Hindlimb muscle (tissue), 1 donor: Measurements from ENCODE around the gene CNTROB. TPM values are rescaled to one million over a fixed set of nuclear protein-coding genes. Genes with fewer than 3 reads are reported as not detected.

Experiments used
- DNase-seq: peaks from one replicate; pipeline ENCODE4 v3.0.0-alpha.2; 2013
- polyA plus RNA-seq: library from polyadenylated mRNA; unstranded; fragments of 120-200 nt; gene quantifications from one replicate; pipeline ENCODE4 v1.2.1, GENCODE V29; 2013; ENCODE audit not compliant: insufficient read length

Gene CNTROB
- polyA plus RNA-seq, 1 donor = 31.0 TPM

DNA sequence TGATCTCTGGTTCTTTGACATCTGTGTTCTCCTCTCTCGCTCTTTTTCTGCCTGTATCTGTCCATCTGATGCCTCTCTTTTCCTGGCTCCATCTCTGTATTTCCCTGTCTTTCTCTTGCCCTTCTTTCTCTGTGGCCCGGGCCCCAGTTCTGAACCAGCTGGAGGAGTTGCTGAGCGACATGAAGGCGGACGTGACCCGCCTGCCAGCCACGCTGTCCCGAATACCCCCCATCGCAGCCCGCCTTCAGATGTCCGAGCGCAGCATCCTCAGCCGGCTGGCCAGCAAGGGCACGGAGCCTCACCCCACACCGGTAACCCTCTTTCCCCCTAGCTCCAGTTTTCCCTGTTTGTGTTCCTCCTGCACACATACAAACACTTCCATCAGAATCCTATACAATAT is 21.7 kb upstream of the CNTROB start:
- no peak for DNase-seq

DNA sequence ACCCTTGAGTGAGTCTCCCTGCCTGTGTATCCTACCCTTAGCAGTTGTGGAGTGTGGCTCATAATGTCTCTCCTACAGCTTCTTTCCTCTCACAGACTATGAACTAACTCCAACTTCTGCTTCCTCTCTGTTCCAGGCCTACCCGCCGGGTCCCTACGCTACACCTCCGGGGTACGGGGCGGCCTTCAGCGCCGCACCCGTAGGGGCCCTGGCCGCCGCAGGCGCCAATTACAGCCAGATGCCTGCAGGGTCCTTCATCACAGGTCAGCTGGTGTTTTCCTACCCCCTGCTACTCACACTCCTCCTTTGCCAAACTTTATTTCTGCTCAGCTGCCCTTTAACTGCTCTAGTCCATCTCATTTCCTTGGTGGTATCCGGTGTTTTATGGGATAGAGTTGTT is 21.3 kb upstream of the CNTROB start:
- no peak for DNase-seq

DNA sequence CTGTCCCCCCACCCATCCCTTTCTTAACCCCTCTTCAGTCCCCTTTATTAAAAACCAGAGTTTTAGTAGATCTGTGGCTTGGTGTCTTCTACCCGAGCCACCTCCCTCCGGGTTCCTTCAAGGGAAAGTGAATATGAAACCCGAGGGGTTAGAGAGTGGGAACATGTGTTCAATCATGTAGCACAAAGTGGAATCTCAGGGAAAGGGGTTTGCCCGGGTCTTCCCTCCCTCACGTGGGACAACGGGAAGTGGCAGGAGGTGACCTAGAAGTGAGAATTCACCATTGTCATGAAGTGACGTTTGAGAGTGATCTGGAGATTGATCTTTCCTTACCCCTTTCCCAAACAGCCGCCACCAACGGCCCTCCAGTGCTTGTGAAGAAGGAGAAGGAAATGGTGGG is 20.9 kb upstream of the CNTROB start:
- DNase-seq = no peak

DNA sequence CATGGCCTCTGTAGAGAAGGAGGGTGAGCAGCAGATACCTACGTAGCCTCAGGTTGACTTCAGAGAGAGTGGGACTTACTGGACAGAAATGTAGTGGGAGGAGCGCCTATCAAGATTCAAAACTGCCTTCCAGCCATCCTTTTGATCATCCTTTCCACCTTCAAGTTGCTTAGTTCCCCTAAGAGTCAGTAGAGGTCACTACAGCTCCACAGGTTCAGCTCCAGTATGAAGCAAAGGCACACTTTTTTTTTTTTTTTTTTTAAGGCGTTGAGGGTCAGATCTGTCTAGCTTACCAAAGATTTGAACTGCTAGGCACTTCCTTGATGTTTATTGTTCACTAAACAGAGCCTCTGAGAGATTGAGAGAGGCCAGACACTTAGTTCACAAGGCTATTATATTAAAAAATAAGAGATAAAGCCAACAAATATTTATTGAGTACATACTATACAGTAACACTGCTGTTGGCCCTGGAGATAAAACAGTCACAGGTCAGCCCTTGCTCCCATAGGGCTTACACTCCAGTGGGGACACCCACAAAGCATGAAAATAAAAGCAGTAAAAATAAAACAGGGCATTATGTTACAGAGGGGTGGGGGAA is 19.0 kb upstream of the CNTROB start:
- DNase-seq = peak; percentile 67

DNA sequence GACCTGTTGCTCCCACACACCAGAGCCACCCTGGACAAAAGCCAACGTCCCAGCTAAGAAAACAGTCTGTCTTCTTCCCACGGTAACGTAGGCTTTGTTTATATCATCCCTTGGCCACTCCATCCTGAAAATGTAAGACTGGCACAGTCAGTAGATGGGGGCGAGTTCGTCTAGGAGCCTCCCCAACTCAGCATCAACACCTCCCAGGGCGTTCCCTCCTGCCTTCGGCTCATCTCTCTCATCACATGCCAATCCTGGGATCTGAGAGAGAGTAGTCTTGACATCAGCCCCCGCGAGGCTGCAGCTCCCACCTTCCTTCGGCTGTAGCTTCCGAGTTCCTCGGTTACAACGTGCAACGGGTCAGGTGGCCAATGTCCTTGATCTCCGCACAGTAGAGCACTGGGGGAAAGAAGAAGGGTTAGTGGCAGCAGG is 16.8 kb upstream of the CNTROB start:
- no peak for DNase-seq

DNA sequence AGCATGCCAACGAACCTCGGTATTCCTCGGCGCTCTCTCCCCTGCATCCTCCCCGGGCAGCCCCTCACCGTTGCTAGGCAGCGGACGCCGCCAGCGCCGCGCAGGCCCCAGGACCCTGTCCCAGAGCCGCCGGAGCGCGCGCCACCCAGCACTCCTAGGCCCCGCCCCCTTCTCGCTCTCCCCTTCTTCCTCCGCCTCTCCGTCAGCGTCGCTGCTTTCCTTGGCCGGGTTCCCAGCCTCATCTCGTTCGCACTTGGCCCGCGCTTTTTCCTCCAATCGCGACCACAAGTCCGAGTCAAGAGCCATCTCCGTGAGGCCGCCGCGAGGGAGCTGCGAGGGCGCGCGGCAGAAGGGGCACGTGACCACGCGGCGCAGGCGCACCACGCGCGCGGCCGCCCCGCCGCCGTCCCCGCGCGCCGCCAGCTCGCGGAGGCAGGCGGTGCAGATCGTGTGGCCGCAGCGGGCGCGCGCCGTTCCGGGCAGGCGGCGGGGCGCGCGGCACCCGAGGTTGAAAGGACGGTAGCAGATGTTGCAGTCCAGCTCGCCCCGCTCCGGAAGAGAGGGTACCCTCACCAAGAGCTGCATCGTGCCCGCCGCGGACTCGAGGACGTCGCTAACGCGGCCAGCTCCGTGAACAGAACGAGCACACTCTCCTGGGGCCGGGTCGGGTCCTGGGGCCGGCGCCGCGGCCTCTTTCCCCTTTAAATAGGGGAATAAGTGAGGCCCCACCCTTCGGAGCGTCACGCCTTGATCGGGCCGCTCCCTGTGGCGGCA is 16.2 kb upstream of the CNTROB start, which contains the start of gene RNF227:
Gene RNF227 (minus strand): TSS at position 679 of the 774 bp plus-strand sequence. CDS start 94 bp downstream, at position 585.
- peak; percentile 97 for DNase-seq

DNA sequence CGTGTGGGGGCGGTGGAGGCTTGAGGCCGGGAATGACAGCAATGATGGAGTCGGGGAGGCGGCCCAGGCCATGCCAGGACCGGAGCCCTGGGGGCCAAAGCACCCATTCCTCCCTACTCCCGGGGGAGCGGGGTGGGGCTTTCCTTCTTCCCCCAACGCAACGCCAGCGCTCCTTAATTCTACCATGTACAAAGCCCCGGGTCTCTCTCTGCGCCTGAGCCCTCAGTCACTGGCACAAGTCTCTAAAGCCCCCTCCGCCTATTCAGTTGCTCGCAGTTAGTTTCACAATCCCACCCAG is 15.7 kb upstream of the CNTROB start:
- no peak for DNase-seq

DNA sequence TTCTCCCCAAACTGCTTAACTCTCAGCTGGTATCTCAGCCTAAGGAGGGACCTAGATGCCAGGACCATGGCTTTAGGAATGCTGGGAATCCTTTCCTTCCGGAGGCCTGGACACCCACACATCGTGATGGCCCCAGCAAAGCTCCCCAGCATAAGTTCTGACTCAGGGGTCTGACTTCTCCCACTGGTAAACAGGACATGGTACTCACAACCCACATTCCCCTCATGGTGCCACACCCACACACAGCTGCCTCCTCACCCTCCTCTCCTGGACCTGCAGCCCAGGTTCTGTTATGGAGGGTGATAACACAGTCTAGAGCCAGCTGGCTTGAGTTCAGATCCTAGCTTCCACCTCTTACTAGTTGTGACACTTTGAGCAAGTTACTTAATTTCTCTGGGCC is 15.2 kb upstream of the CNTROB start:
- DNase-seq = no peak

DNA sequence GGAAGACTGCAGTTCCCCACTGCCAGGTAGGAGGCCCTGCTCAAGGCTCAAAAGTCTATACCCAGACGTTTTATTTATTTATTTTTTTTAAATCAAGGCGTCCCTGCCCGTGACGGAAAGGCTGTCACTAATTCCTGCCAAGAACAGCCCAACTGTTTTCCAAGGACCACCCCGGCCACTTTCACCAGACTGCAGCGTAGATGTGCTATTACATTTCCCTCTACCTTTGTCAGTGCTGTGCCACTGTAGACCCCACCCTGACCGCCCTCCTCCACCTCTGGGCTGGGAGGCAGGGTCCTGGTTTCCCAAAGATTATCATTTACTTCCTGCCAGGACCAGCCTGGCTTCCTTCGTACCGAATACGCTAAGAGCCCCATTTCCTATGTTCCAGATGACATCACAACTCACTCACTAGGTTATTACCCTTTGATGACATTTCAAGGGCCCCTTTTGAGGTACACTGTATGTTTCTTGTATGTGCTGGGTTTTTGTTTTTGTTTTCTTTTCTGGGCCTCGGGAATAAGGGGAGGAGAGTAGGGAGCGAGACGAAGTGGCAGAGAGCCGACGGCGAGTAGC is 9.6 kb upstream of the CNTROB start:
- no peak for DNase-seq

DNA sequence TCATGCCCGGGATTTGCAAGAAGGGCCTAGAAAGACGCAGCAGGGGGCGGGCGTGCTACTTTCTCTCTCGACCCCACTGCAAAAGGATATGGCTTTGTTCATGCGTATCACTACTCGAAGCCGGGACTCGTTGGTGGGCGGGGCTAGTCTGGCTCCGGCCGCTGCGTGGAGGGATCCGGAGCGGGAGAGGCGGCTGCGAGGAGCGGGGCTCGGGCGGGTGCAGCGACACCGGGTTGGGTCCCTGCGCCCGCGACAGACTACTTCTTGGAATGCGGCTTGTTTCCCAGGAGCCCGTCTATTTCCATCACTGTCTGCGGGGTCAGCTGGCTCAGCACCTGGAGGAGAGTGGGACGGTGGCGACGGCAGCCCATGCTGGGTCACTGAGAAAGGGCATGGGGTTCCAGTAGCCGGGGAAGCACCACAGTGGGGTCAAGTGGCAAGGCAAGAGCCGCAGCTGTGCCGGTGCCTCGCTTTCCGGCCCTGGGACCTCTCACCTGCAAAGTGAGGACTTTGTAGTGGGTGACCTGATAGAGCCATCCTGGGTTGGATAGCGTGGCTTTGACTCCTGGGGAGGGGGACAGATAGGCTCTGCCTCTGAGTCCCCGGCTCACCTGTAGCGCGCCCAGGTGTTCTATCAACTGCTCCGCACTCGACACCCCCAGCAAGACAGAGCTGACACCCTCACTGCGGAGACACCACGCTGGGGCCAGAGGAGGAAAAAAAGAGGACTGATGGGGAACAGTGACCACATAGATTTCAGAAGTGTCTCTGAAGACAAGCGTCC is 9.0 kb upstream of the CNTROB start:
- peak; percentile 91 for DNase-seq

DNA sequence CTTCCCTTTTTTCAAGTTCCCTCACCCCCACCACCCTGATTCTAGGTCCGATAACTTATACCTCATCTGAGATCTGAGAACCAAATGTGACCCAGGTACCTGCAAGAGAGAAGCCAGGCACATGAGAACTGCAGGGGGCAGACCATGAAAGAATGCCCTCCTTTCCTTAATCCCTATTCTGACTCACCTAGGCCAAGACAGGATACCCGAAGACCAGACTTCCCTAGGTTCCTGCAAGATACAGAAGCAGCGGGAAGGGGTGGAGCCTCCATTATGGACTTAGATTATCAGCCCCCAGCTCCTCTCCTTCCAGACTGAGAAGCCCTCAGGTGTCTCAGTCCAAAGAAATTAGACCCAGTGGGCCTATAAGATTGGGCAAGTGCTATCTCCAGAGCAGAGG is 4.4 kb upstream of the CNTROB start:
- DNase-seq = no peak

DNA sequence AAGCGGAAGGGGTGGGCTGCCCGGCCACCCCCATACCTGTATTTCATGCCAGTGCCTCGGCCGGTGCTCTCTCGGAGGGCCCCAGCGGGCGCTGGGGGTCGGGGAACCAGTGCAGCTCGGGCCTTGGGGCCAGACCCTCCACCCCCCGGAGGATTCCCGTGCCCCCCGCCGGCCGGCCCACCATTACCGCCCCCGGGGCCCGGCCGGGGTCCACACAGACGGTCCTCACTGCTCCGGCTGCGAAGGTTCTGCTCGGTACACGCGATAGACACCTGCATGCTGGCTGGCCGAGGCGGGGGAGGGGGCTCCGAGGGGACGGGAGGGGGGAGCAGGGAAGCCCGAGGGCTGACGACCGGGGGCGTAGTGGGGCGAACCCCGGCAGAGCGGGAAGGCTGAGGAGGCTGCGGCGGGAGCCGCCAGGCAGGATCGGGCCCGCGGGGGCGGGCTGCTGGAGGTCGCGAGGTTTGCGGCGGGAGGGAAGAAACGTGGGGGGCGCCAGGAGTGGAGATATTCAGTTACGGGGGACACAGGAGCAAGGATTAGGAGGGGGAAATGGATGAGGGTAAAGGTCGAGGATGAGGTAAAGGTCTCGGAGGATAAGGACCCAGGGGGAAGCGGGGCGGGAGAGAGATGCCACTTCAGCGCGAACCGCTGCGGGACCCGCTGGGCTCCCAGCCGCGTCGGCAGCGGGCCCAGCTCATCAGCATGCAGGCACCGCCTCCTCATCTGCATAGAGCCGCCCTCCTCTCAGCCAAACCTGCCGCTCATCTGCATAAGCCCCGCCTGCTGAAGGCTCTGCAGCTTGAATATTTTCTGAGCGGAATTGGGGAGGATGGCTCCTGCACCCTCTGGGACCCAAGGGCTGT is 2.6 kb upstream of the CNTROB start, which contains the start of gene KCNAB3:
Gene KCNAB3 (minus strand): TSS at position 699 of the 866 bp plus-strand sequence. CDS start 421 bp downstream, at position 278.
- peak; percentile 85 for DNase-seq

DNA sequence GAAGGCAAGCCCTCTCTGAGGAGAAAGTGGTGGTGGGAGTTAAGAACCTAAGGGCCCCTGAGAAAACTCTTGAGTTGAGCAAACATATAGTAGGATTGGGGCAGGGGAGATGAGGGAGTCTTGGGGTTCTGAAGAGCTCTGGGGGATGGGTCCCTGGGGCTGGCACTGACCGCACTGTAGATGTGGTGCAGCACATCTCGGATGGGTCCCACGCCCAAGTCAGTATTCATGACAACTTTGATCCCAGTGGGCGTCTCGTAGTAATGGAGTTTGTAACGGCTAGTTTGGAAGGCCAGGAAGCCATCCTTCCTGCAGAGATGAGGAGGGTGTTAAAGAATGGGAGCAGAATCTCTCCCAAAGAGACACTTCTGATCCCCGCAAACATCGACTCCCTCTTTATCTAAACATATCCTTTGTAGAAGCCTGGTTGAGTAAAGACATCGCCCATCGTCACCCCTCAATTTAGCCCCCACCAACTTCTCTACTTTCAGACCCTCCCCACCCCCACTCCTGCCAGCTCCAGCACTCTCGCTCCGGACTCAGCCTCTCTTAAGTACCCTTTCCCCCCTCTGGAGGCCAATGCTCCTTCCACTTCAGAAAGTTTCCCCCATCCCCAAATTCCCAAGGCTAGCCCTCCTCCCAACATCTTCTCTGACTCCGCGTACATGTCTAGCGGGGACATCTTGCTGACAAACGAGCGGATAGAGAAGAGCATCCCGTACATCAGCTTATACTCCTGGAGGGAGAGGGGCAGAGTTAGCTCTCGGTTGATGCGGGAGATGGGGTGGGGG is 970 bp upstream of the CNTROB start:
- DNase-seq = no peak

DNA sequence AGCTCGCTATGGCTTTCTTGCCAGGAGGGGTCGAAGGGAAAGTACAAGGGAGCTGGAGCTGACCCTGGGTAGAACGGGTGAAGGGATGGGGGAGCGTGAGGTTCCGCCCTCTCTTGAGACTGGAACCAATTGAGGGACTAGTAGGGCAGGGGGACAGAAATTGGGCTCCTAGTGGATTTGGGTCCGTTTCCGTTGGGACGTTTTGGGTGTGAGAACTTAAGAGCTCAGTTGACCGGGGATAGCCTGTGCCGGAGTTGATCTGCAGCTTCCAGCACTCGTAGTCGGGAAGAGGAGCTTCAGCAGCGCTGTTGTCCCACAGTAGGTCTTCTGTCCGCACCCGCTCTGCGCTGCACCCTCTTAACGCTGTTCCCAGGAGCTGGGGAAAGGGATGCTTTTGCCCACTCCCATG is 481 bp downstream of the CNTROB start:
- DNase-seq = peak; percentile 48

DNA sequence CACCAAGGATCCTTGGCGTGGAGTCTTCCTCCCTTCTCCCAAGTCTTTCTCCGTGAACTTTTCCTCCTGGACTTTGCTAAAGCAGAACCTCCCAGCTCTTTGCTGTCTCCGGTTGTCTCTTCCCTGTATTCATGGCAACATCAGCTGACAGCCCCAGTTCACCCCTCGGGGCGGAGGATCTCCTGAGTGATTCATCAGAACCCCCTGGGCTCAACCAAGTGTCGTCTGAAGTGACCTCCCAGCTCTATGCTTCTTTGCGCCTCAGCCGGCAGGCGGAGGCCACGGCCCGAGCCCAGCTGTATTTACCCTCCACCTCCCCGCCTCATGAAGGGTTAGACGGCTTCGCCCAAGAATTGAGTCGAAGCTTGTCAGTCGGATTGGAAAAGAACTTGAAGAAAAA is 943 bp downstream of the CNTROB start:
- no peak for DNase-seq

DNA sequence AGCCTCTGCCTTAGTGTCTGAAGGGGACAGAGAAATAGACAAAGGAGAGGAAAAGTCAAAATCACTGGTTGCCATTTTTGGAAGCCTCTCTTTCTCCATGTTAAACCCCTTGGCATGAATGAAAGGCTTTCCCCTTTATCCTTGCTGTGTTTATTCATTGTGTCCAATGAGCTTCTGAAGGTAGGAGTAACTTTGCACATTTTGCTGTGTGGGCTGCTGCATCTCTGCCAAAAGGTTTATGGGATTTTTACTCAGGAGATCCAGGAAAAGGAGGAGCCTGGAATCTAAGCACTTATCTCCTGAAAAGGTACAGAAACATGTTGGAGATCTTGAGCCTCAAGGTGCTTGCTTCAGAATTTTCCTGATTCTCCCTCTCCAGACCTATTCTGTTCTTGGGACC is 3.9 kb downstream of the CNTROB start:
- DNase-seq = no peak

DNA sequence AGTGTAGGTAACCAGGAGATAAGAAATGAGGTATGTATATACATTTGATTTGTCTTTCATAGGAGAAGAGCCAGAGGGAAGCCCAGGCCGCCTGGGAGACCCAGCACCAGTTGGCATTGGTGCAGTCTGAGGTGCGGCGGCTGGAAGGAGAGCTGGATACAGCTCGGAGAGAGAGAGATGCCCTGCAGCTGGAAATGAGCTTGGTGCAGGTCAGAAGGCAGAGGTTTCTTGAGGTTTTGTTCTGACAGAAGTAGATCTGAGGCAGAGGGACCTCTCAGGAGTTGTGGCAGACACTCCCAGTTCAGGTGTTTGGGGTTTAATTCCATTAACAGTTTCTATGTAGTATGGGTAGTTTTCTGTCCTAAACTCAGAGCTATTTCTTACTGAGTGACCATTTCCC is 8.0 kb downstream of the CNTROB start:
- no peak for DNase-seq

DNA sequence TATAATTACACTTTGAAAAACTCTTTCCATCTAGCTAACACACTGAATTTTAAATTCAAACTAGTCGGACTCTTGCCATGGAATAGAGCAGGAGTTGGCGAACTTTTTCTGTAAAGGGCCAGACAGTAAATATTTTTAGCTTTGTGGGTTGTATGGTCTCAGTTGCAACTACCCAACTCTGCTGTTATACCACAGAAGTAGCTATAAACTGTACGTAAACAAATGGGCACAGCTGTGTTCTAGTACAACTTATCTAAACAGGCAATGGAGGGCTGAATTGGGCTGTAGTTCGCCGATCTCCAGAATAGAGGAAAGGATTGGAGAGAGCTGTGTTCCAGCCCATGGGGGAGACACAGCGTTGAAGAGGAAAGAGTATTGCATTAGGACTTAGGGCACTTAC is 8.7 kb downstream of the CNTROB start:
- no peak for DNase-seq

DNA sequence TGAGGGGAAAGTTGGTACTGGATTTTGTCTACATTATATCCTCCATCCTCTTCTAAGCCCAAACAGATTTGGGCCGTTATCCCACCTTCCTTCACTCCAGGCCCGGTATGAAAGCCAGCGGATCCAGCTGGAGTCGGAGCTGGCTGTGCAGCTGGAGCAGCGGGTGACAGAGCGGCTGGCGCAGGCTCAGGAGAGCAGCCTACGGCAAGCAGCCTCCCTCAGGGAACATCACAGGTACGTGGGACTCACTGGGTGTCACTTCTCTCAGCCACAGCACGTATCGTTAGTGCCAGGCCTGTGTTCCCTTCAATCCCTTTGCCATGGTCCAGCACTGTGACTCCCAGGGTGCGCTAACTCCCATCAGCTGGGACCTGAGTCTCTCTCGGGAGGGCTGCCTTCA is 11.3 kb downstream of the CNTROB start:
- DNase-seq = no peak

DNA sequence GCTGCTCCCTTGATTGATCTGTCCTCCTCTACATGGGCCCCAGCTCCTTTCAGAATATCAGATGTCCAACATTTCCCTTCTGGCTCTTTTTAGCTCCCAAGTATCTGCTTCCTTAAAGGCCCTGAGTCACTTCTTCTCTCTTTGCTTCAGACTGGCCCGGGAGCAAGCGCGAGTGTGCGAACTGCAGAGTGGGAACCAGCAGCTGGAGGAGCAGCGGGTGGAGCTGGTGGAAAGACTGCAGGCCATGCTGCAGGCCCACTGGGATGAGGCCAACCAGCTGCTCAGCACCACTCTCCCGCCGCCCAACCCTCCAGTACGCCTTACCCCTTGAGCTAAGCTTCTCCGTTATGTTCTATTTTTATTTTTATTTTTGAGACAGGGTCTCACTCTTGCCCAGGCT is 12.3 kb downstream of the CNTROB start:
- no peak for DNase-seq

DNA sequence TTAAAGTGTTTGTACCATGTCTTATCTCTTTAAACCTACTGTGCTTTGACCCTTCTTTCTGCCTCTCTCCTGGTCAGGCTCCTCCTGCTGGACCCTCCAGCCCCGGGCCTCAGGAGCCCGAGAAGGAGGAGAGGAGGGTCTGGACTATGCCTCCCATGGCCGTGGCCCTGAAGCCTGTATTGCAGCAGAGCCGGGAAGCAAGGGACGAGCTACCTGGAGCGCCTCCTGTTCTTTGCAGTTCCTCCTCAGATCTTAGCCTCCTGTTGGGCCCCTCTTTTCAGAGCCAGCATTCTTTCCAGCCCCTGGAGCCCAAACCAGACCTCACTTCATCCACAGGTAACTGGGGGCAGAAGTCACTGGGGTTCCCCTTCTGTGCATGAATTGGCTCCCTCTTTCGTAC is 13.6 kb downstream of the CNTROB start:
- DNase-seq = no peak
